GM18502 (cell line): ENCODE data around the gene SPANXC.
A peak's percentile ranks its signal among the peaks of the same experiment; 100 is the strongest.
"Not testable (repeated sequence)": the region's sequence is repeated elsewhere in the genome, so short reads cannot be mapped to it uniquely, and the experiment has no call there.

Experiments used
- ATAC-seq: cut with Tn5 transposase; IDR thresholded peaks from one replicate; pipeline ENCODE4 v1.9.1; 2021; ENCODE audit warnings: mild to moderate bottlenecking; ENCODE audit not compliant: unreplicated experiment, poor library complexity

Gene SPANXC

GRCh38 chrX:141242417-141242816, at the start of gene SPANXC:
TSS of gene SPANXC (minus strand) at chrX:141242517. CDS start at chrX:141242457, 60 bp downstream.
- ATAC-seq, result not testable (repeated sequence)

GRCh38 chrX:141279476-141279875, 37.2 kb upstream of the SPANXC start:
- no peak for ATAC-seq

GRCh38 chrX:141278306-141278705, 36.0 kb upstream of the SPANXC start:
- ATAC-seq, result peak; percentile 83

GRCh38 chrX:141258080-141258479, 15.8 kb upstream of the SPANXC start:
- ATAC-seq, result no peak

- ATAC-seq, result no peak
These were observed 20.7 kb downstream of the SPANXC start for GRCh38 chrX:141221611-141222010.

- no peak for ATAC-seq
These were observed 21.8 kb downstream of the SPANXC start for GRCh38 chrX:141220342-141221008.

GRCh38 chrX:141214196-141214595, 28.1 kb downstream of the SPANXC start:
- no peak for ATAC-seq

GRCh38 chrX:141201962-141202361, 40.4 kb downstream of the SPANXC start:
- no peak for ATAC-seq
